Ovary (tissue), 9 donors: ENCODE data around the gene SLC1A3. TPM values are rescaled to one million over a fixed set of nuclear protein-coding genes. Genes with fewer than 3 reads are reported as not detected.

ENCODE experiments used
- DNase-seq, 5 donors: peaks; one replicate each; pipeline ENCODE4 v3.0.0-alpha.2; 2019 to 2020
- H3K27ac ChIP-seq, 2 donors: fragments of 200-600 bp; one replicate each; pipeline versions ENCODE4 v1.5.1 to v1.8.0; 2019 to 2022
- H3K27me3 ChIP-seq: fragments of 200-600 bp; one replicate; pipeline ENCODE4 v1.8.0; 2022
- H3K36me3 ChIP-seq: fragments of 200-600 bp; sonication (generic); one replicate; pipeline ENCODE4 v1.5.1; 2019
- H3K4me1 ChIP-seq: one replicate; pipeline ENCODE4 v1.8.1; 2013; ENCODE audit warnings: mild to moderate bottlenecking, moderate library complexity; ENCODE audit not compliant: insufficient read depth
- H3K4me3 ChIP-seq: fragments of 200-600 bp; sonication (generic); one replicate; pipeline ENCODE4 v1.5.1; 2017
- H3K9me3 ChIP-seq, 2 donors: fragments of 200-600 bp in 1 of 2; sonication (generic) in 1 of 2; one replicate each; pipeline versions ENCODE4 v1.5.1 to v1.8.1; 2013 to 2019; ENCODE audit warnings: mild to moderate bottlenecking in 1 of 2, moderate library complexity in 1 of 2
- CTCF ChIP-seq, 3 donors: fragments of 450-650 bp in 2 of 3; fragments of 200-600 bp in 1 of 3; IDR thresholded peaks; one replicate each; pipeline versions ENCODE4 v1.5.1 to v1.8.0; 2016 to 2022; ENCODE audit warnings: antibody characterized with exemption in 3 of 3, mild to moderate bottlenecking in 1 of 3
- EP300 ChIP-seq: sonication (generic); formaldehyde crosslinking; IDR thresholded peaks from one replicate; pipeline ENCODE4 v1.6.1; 2017; ENCODE audit warnings: antibody characterized with exemption
- POLR2A ChIP-seq: fragments of 450-650 bp; IDR thresholded peaks from one replicate; pipeline ENCODE4 v1.6.1; 2017; ENCODE audit warnings: antibody characterized with exemption, mild to moderate bottlenecking, moderate library complexity
- WGBS, 3 donors: extraction: QIAGEN DNeasy Blood & Tissue Kit in 1 of 3; methylation state at CpG; one replicate each; pipeline versions ENCODE4 v1.1.5 to v1.1.7; 2013 to 2017; 5-methylcytosine and 5-hydroxymethylcytosine counted together
- intact Hi-C, 4 donors: fragments of 100-400 bp; cut with DNase I; formaldehyde crosslinking; loops; one replicate each; pipeline versions ENCODE4 v1.11.0 to v1.15.1; 2022 to 2023
- polyA plus RNA-seq, 2 donors: library from polyadenylated mRNA; stranded (reverse); fragments of 200-250 nt in 1 of 2; fragments of 350-450 nt in 1 of 2; fragmentation: Illumina TruSeq in 1 of 2; extraction: RNeasy Lipid Tissue Mini Kit (QIAGEN cat#74804) in 1 of 2; gene quantifications; one replicate each; pipeline ENCODE4 v1.2.3, GENCODE V29; 2013 to 2014
- total RNA-seq, 7 donors: library from RNA; depleted of rRNA in 2 of 7; stranded (reverse); fragments of >200 nt in 2 of 7; fragmentation: NEBNext Ultra II Directional in 3 of 7; extraction: Animal tissue kit (Norgen Biotek cat#: 25700) in 3 of 7; gene quantifications; one replicate each; pipeline versions ENCODE4 v1.1.0 to v1.2.4, GENCODE V29; 2016 to 2023
- donor health status: DM: no; HTN: no; CAD: no; lungs with moderate emphysema.
- donor health status: DM: no; HTN: no; CAD: no.
- donor health status: Bipolar disorder and iron deficiency.
- donor health status: DM: yes; HTN: yes; CAD: no.
- donor health status: DM: no; HTN: no; CAD: no.
- donor health status: DM: yes; HTN: yes; CAD: no.

The SLC1A3 gene
- total and polyA plus RNA-seq, 9 donors, result 5.2 to 72.3 (median 36.7) TPM

DNA sequence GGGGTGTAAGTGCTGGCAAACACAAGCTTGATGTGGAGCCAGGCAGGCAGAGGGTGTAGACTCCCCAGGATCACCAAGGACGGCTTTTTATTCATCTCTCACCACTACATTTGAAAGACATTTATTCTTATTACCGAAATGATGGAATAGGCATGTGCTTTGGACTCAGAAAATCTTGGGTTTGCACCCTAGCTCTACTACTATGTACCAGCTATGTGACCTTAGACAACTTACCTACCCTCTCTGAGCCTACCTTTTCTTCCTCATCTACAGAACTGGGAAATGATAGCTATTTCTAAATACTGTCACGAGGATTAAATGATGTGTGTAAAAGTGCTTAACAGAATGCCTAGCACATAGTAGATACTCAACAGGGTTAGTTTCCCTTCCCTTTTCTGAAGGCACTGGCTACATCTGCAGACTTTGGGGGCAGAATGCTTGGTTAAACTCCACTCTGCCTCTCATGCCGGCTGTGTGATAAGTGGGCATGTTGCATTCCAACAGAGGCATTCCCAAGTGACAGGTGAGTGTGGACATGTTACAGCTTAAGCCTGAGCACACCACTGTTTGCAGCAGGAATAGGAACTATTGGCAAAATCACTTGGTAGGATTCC is 94.8 kb downstream of the SLC1A3 start:
- no peaks in the 10 kb centered on the region for H3K27me3 ChIP-seq
- intact Hi-C loops, result no loop called here
- no peaks in the 10 kb centered on the region for H3K9me3 ChIP-seq
- no peaks in the 10 kb centered on the region for H3K36me3 ChIP-seq
- no peak overlapping the region for H3K4me3 ChIP-seq
- no peak for DNase-seq
- no peak overlapping the region for H3K27ac ChIP-seq
- TF ChIP-seq POLR2A (no peak), EP300 (no peak), CTCF (IDR thresholded peaks at IDR 0.05) (no peak)
- H3K4me1 ChIP-seq, result no peaks in the 10 kb centered on the region
- 57 to 64% (median 58%) methylated on average over 4 of the region's 4 CpGs for WGBS, 3 donors

DNA sequence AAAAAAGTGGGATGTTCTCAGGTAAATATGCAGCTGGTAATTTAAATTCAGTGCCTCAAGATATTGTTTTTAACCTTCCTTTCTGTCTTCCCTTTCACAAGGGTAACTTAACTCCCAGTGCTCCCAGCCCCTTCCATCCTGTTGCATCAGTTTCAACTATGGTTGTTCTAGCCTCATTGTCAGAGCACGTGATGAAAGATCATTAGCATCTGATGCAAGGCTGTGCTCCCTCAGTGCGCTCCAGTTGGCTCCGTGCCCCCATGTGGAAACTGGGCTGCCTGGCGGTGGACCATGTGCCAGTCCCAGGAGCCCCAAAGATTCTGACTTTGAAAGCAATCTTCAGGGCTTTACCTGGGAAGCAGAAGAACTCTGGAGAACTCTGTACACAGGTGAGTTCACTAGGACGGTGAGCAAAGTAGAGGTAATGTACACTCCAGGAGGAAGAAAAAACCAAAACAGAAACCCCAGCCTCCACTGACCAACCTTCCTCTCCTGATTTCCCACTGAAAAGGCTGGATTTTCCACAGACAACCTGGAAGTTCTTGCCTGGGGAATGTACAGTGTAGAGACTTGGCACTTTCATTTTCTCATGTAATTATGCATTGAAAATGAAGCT is 96.9 kb downstream of the SLC1A3 start:
- DNase-seq, result no peak
- no peak overlapping the region for H3K27ac ChIP-seq
- no peaks in the 10 kb centered on the region for H3K27me3 ChIP-seq
- no peaks in the 10 kb centered on the region for H3K4me1 ChIP-seq
- WGBS, 3 donors, result 78 to 85% (median 82%) methylated on average over 5 of the region's 5 CpGs
- intact Hi-C loops, result no loop called here
- TF ChIP-seq POLR2A, result no peak
- TF ChIP-seq CTCF (IDR thresholded peaks at IDR 0.05), result no peak
- TF ChIP-seq EP300, result no peak
- H3K36me3 ChIP-seq, result no peaks in the 10 kb centered on the region
- H3K9me3 ChIP-seq, result no peaks in the 10 kb centered on the region
- no peak overlapping the region for H3K4me3 ChIP-seq

DNA sequence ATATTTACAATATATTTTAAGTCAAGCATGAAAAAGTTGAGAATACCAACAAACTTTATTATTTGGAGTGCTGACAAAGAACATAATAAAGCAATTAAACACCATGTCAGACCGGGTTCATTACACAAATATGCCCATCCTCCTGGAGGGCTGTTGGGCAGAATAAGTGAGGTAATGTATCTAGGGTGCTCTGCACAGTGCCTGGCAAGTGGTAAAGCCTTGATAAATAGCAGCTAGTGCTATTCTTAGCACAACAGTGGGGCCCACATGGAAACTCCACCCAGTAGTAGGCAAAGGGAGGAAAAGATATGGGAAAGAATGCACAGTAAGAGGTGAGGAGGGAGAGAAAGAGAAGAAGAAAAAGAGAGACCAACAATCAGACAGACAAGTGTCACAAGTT is 97.7 kb downstream of the SLC1A3 start:
- no peaks in the 10 kb centered on the region for H3K4me1 ChIP-seq
- no peaks in the 10 kb centered on the region for H3K9me3 ChIP-seq
- no peak for TF ChIP-seq EP300
- TF ChIP-seq POLR2A, result no peak
- TF ChIP-seq CTCF (IDR thresholded peaks at IDR 0.05), result no peak
- no peaks in the 10 kb centered on the region for H3K36me3 ChIP-seq
- 14 to 44% (median 17%) methylated on average over 1 of the region's 1 CpG for WGBS, 3 donors
- no peak overlapping the region for H3K4me3 ChIP-seq
- no peak for DNase-seq
- intact Hi-C loops, result no loop called here
- no peak overlapping the region for H3K27ac ChIP-seq
- no peaks in the 10 kb centered on the region for H3K27me3 ChIP-seq

- intact Hi-C loops, result no loop called here
- no peak overlapping the region for H3K4me3 ChIP-seq
- no peak for TF ChIP-seq EP300
- TF ChIP-seq CTCF (IDR thresholded peaks at IDR 0.05), result no peak
- TF ChIP-seq POLR2A, result no peak
- no peaks in the 10 kb centered on the region for H3K27me3 ChIP-seq
- no peaks in the 10 kb centered on the region for H3K36me3 ChIP-seq
- 78 to 81% (median 78%) methylated on average over 3 of the region's 3 CpGs for WGBS, 3 donors
- H3K9me3 ChIP-seq, result no peaks in the 10 kb centered on the region
- DNase-seq, result no peak
- no peaks in the 10 kb centered on the region for H3K4me1 ChIP-seq
- no peak overlapping the region for H3K27ac ChIP-seq
Observed at GRCh38 chr5:36705055-36705454, 98.6 kb downstream of the SLC1A3 start.
